Stimulated activated CD8-positive, alpha-beta memory T cell treated with anti-CD3 and anti-CD28 coated beads, Interleukin-12 subunit alpha, Interleukin-12 subunit beta, amount 100 ng/mL, for 24 hours (primary cell): Measurements from ENCODE around the gene KIFC3.
"Not testable (repeated sequence)": the region's sequence is repeated elsewhere in the genome, so short reads cannot be mapped to it uniquely, and the experiment has no call there.

ENCODE experiments used
- DNase-seq: peaks from one replicate; pipeline ENCODE4 v3.0.0-alpha.2; 2020; ENCODE audit errors: extremely low read depth

Gene KIFC3, protein sequence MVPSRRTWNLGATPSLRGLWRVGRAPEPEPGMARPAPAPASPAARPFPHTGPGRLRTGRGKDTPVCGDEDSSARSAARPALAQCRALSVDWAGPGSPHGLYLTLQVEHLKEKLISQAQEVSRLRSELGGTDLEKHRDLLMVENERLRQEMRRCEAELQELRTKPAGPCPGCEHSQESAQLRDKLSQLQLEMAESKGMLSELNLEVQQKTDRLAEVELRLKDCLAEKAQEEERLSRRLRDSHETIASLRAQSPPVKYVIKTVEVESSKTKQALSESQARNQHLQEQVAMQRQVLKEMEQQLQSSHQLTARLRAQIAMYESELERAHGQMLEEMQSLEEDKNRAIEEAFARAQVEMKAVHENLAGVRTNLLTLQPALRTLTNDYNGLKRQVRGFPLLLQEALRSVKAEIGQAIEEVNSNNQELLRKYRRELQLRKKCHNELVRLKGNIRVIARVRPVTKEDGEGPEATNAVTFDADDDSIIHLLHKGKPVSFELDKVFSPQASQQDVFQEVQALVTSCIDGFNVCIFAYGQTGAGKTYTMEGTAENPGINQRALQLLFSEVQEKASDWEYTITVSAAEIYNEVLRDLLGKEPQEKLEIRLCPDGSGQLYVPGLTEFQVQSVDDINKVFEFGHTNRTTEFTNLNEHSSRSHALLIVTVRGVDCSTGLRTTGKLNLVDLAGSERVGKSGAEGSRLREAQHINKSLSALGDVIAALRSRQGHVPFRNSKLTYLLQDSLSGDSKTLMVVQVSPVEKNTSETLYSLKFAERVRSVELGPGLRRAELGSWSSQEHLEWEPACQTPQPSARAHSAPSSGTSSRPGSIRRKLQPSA

DNA sequence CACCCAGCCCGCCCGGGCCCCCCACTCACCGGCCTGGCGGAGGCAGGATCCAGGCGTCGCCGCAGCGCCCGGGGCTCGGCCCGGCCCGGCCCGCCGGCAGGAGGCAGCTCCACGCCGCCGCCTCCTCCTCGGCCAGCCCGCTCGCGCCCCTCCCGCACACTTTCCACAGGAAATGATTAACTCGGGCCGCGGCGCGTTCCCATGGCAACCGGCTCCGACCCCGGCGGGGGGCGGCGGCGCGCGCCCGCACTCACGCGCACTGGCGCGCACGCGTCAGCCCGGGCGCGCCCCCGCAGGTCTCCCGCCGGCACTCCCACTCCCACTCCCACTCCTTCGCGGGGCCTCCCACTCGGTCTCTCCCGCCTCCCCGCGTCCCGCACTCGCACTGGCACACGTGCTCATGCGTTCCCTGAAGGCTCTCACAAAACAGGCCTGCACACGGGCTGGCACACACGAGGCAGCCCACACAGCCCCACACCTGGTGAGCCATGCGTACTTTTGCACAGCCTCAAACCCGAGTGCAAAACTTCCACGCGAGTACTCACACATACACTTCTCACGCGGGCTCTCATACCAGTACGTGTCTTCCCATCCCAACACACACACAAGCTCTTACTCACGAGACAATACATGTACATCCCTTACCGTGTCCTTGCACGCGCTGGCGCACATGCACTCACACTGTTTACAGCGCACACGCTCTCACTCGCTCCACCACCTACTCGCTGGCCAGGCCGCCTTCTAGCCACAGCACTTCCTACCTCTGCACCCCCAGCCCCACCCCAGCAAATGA, at the start of gene KIFC3:
Gene KIFC3 (minus strand): TSS at position 151 of the 793 bp plus-strand sequence. CDS start 4,248 bp downstream, outside the sequence.
- DNase-seq: peak; percentile 41

DNA sequence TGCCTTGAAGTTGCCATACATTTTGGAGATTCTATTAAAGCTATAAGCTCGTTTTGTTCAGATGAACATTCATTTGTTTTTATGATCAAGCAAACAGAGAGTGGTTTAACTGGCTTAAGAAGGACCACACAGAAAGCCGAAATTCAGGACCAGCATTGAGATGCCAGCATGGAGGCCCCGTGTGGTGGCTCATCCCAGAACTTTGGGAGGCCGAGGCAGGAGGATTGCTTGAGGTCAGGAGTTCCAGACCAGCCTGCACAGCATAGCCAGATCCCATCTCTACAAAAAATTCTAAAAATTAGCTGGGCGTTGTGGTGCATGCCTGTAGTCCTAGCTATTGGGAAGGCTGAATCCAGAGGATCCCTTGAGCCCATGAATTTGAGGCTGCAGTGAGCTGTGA, 45.9 kb upstream of the KIFC3 start:
- no peak for DNase-seq

DNA sequence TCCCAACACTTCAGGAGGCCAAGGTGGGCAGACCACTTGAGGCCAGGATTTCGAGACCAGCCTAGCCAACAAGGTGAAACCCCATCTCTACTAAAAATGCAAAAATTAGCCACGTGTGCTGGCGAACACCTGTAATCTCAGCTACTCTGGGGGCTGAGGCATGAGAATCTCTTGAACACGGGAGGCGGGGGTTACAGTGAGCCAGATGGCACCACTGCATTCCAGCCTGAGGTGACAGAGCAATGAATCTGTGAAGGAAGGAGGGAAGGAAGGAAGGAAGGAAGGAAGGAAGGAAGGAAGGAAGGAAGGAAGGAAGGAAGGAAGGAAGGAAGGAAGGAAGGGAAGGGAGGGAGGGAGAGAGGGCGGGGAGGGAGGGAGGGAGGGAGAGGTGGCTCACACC, 44.6 kb upstream of the KIFC3 start:
- DNase-seq: not testable (repeated sequence)

DNA sequence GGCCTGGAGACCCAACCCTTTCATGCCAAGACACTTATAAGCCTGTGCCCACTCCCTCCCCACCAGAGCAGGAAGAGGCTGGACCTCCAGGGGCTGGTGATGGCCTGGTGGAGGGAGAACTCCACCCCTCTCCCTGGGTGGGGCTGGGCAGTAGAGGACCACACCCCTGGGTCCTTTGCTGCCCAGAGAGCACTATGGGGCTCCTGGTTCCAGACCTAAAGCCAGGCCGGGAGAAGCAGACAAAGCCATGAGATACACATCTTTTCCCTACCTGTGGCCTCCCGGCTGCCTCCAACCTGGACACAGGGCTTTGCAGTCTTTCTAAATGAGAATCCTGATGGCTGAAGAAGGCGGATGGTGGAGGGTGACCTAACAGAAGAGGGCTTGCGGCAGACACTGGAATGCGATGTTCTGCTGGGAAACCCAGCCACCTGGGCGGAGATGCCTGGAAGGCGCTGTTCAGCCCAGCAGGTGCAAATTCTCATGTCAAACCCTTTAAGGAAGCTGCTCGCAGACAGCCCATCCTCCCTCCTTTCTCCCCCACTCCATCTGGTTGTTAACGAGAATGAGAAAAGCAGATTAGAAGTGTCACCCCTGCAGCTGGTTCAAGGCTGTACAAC, 43.9 kb upstream of the KIFC3 start:
- no peak for DNase-seq

DNA sequence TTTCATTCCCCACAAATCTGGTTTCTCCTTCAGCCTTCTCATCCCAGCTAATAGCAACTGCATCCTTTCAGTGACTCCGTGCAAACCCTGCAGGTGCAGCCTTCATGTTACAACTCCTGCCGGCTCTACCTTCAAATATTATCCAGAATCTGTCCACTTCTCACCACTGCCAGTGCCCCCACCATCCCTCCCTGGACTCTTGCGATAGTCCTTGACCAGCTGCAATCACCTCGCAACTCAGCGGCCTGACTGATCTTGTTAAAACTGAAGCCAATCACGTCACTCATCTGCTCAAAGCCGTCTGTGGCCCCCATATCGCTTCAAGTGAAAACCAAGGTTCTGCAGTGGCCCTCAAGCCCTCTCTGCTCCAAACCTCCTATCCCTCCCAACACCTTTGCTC, 42.8 kb upstream of the KIFC3 start:
- DNase-seq: no peak

DNA sequence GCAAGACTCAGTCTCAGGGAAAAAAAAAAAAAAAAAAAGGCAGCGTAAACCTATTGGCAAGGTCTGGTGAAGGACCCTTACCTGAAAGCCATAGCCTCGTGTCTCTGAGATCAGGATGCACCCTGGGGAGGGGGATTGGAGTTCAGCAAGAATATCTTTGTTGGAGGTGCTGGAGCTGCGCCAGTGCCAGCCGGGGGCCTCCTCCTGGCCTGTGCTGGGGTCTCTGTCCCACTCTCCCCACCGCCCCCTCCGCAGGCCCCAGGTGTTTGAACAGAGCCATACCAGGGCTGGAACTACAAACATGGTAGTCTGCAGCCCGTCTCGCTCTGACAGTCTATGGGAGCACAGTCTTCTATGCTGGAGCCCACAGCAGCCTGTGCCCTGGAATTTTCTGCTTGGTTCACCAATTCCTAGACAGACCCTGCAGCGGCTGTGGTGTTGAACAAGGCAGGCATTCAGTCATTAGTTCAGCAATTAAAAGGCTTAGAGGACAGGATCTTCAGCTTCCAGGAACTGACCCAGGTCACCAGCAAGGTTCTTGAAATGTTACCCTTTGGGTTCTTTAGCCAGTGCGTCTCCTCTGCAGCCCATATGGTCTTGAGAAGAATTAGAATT, 42.2 kb upstream of the KIFC3 start:
- DNase-seq: no peak

DNA sequence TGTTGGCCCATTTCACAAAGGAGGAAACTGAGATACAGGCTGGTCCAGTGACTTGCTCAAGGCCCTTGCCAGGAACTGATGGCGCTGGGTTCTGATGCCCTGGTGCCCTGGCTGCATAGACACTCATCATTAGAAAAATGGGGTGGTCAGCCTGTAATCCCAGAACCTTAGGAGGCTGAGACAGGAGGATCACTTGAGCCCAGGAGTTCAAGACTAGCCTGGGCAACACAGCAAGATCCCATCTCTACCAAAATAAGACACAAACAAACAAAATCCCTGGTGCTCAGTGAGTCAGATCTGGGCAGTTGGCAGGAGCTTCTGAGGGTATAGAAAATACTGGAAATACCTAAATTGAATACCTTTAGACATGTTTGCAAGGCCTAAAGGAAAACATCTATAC, 41.1 kb upstream of the KIFC3 start:
- no peak for DNase-seq

DNA sequence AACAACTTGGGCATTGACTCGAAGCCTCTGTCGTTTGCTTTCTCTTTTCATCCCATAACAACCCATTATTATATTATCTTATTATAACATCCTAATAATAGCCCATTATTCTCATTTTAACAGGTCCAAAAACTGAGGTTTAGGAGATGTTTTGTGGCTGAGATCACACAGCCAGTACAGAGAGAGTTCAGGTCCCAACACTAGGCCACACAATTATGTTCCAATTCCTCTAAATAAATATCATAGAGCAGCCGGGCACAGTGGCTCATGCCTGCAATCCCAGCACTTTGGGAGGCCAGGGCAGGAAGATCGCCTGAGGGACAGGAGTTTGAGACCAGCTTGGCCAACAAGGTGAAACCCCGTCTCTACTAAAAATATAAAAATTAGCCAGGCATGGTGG, 40.3 kb upstream of the KIFC3 start:
- no peak for DNase-seq

DNA sequence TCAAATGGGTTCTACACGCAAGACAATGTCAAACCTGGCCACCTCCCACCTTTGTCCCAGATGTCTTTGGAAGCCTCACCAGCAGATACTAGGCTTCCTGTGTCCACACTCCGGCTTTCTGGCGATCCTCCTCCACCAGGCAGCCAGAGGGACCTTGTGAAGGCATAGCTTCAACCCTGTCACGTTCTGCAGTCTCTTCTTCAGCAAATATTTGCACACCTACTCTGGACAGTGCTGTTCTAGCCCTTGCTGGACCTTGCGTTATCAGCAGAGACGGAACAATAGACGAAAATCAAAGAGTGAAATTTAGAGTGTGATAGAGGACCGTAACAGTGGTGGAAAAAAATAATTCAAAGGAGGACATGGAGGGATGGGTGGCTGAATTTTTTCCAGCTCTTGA, 38.5 kb upstream of the KIFC3 start:
- no peak for DNase-seq

DNA sequence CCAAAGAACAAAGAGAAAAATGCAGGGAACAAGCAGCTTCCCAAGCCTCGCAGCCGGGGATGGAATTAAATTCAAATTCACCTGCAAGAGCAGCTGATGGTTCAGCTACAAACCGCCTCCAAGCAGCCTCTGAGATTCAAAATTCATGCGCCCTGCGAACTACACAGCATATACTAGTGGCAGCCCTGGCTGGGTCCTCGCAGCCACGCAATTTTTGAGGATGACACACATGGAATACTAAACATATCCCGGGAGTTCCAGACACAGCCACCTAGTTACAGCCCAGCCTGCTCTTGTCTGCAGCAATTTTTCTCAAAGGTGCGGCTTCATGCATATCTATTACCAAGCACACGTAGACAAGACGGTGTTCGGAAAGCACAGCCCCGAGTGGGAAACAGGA, 35.9 kb upstream of the KIFC3 start:
- DNase-seq: no peak

DNA sequence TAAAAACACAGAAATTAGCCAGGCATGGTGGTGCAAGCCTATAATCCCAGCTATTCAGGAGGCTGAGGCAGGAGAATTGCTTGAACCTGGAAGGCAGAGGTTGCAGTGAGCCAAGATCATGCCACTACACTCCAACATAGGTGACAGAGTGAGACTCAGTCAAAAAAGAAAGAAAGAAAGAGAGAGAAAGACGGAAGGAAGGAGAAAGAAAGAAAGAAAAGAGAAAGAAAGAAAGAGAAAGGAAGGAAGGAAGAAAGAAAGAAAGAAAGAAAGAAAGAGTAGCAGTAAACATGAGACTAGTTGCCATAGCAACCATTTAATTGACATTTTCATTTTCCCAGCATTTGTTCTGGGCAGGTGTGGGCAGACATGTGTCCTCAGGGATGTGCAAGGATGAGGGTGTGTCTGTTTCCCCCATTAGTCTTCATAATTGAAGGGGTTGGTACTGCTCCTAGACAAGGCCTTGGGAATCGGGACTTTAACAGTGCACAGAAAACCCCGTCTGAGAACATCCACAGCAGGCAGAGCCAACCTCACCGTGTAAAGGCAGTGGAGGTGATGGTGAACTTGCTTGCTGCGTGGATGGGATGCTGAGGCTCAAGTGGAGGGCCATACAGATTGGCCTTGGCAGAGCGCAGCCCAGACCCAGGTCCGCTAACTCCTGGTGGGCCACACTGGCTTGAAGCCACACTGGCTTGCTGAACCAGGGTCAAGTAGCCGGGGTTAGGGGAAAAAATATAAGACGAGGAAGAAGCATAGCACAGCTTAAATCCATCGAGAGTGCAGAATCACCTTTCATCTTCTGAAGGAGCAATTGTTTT, 35.2 kb upstream of the KIFC3 start:
- DNase-seq: no peak

DNA sequence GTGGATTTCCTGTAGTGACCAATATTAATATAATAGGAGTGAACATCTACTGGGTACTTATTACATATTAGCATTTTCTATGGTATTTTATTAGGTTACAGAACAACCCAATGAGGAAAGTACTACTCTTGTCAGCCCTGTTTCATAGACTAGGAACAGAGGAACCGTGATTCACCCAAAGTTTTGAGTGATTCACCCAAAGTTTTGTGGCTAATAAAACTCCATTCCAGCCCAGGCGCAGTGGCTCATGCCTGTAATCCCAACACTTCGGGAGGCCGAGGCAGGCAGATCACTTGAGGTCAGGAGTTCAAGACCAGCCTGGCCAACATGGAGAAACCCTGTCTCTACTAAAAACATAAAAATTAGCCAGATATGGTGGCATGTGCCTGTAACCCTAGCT, 33.1 kb upstream of the KIFC3 start:
- DNase-seq: not testable (repeated sequence)

DNA sequence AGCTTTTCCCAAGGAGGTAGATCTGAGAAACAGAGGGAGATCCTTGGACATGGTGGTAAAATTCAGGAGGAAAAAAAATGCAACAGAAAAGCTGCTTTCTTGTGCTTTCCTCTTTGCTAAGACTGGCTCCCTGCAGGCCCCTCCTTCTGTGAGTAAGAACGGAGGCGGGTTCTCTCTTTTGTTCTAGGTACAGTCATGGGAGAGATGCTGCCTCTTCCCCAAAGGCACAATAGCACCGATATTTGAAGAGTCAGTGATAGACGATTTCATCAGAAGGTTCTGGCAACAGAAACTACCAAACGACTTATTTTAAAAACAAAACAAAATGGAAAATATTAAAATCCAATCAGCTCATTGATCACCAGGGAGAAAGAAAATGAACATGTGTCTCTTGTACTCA, 32.6 kb upstream of the KIFC3 start:
- no peak for DNase-seq

DNA sequence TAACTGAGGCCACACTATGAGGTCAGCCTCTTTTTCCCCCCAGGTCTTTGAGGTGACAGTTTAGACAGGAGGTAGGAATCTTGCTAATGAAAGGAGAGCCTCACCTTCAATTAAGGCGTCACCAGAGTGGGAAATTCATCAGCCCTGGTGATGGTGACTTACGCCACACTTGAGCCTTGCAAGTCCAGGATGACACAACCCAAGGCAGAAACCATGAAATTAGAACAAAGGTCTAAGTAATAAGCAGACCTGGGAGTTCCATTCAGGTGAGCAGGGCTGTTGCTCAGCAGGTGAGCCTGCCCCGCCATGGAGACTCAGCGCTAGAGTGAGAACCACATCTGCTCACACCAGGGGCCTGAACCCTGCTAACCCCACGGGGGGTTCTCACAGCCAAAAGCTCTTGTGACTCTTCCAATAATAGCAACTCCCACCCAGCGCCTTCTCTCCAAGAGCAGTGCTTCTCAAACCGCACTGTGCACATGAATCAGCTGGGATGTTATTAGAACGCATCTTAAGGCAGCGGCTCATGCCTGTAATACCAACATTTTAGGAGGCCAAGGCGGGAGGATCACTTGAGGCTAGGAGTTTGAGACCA, 28.7 kb upstream of the KIFC3 start:
- DNase-seq: no peak

DNA sequence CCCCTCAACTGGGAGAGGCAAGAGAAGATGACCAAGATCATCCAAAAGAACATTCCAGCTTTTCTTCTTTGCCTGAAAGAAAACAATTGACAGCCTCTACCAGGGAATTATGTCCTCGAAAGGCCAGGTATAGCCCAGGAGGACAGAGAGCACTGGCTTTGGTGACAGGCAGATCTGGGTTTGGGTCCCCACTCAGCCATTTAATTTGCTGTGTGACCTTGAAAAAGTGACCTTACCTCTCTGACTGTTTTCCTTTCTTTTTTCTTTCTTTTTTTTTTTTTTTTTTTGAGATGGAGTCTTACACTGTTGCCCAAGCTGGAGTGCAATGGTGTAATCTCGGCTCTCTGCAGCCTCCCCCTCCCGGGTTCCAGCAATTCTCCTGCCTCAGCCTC, 27.7 kb upstream of the KIFC3 start:
- no peak for DNase-seq

DNA sequence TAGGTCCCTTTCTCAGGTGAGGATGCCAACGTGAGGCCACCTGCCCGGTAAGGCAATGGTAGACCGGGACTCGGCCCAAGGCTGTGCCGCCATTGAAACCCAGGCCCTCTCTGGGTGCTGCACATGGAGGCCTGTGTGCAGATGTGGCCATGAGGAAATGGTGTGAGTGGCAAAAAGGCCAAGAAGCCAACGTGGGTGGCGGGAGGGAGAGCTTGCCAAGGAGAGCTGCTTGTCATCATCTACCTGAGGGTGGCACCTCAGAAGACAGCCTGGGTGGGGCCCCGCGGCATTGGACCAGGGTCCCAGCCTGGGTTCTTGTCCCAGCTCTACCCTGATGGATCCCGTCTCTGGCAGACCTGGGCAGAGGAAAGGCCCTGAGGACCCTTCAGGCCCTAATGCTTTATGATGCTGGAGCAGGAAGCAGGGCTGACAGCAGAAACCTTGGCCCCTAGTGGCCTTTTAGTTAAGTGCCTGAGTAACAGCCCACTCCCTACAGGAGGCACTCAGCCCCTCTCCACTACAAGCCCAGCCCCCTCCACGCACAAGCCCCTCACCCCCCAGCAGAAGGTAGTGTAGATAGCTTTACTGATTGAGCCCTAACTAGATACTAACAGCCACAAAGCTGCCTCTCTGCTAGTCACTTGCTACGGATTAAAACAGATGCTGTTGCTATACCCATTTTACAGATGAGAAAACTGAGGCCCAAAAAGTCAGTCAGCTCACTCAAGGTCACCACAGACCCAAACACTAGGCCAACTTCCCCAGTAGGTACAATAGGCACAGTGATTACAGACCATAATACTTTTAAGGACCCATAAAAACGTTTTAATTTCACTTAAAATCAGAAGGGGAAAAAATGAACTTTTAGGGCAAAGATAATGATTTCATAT, 26.2 kb upstream of the KIFC3 start:
- DNase-seq: no peak

DNA sequence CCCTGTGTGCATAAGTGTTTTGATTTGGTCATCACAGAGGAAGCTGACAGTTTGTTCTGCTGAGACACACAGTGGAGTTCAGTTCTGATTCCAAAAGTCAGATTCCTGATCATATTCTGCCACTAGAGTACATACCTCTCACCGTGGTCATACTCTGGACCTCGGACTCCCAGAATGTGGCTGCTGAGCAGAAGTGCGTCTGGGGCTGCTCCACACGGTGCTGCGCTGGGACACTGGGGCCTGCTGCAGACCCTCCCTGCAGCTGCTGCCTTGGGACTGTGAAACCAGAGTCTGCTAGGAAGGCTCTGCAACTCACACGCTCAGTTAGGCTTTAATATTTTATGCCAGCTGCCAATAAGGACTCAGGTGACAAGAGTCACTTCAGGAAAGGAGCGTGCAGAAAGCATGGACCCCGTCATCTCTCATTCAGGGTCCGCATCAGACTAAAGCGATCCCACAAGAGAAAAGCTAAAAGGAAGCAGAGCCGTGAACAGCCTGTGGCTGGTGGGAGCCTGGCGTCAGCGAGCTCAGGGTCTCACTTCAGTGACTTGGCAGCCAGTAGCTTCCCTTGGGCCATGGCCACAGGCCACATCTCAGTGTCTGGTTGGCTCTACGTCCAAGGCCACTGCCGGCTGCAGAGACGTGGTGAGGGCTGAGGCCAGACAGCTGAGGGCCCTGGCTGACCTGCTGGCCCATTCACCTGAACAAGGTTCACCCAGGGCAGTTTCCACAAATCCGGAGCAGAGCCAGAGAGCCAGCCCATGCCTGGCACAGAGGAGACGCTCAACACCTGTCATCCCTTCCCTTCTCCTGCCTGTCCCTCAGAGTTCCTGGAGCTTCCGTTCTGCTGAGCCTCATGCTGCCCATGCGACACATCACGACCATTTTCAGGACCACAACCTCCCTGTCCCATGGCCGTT, 24.7 kb upstream of the KIFC3 start:
- no peak for DNase-seq

DNA sequence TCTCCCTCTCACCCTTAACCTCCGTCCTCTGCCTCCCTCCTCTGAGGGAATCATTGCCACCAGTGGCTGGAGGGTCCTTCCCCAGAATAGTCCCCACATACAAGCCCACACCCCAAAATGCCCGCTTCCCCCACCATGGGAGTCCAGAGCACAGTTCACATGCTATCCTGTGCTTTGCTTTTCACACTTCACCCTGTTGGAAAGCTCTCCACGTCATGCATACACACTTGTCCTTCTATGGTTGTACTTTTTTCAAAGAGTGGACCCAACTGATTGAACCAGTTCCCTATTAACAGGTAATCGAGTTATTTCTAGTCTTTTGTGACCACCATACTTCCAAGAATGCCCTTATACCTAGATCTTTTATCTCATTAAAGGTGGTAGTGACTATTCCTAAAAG, 23.8 kb upstream of the KIFC3 start:
- no peak for DNase-seq
